Body of pancreas (tissue), 4 donors: ENCODE results near the gene TDP2. TPM values are rescaled to one million over a fixed set of nuclear protein-coding genes. Genes with fewer than 3 reads are reported as not detected.
"Not testable (repeated sequence)": the region's sequence is repeated elsewhere in the genome, so short reads cannot be mapped to it uniquely, and the experiment has no call there.

Experiments used
- ATAC-seq: fragments of 150-250 bp; one replicate; pipeline ENCODE4 v1.9.1; 2016
- DNase-seq, 4 donors: peaks; one replicate each; pipeline ENCODE4 v3.0.0-alpha.2; 2019
- H3K27ac ChIP-seq, 4 donors: fragments of 200-600 bp; sonication (generic); 1 replicate in 3 of 4; 2 replicates in 1 of 4; pipeline versions ENCODE4 v1.5.1 to v1.6.1; 2016 to 2019; ENCODE audit warnings: mild to moderate bottlenecking in 1 of 4, mixed read lengths in 1 of 4, moderate library complexity in 1 of 4
- H3K27me3 ChIP-seq, 2 donors: fragments of 200-600 bp; sonication (generic); one replicate each; pipeline ENCODE4 v1.6.0; 2016; ENCODE audit warnings: mild to moderate bottlenecking in 1 of 2
- H3K36me3 ChIP-seq, 2 donors: fragments of 200-600 bp; sonication (generic); replicated peaks in 1 of 2; 2 replicates each; pipeline ENCODE4 v1.5.1; 2016; ENCODE audit warnings: low read depth in 2 of 2; ENCODE audit not compliant: insufficient read depth in 1 of 2
- H3K4me1 ChIP-seq: fragments of 200-600 bp; sonication (generic); one replicate; pipeline ENCODE4 v1.6.0; 2016
- H3K4me3 ChIP-seq, 2 donors: fragments of 200-600 bp; sonication (generic); 1 replicate in 1 of 2; 2 replicates in 1 of 2; pipeline ENCODE4 v1.5.1; 2016 to 2019
- H3K9me3 ChIP-seq, 3 donors: fragments of 200-600 bp; sonication (generic); 1 replicate in 2 of 3; 2 replicates in 1 of 3; pipeline ENCODE4 v1.5.1; 2016
- CTCF ChIP-seq, 7 experiments: fragments of 450-650 bp in 4 of 7; fragments of 200-600 bp in 3 of 7; sonication (generic) in 3 of 7; IDR thresholded peaks; one replicate each; pipeline ENCODE4 v1.5.1; 2016 to 2019; ENCODE audit warnings: antibody characterized with exemption in 7 of 7
- POLR2A ChIP-seq, 3 donors: fragments of 450-650 bp; IDR thresholded peaks; one replicate each; pipeline ENCODE4 v1.6.1; 2016; ENCODE audit warnings: antibody characterized with exemption in 3 of 3, mild to moderate bottlenecking in 2 of 3
- WGBS, 2 donors: methylation state at CpG; one replicate each; pipeline ENCODE4 v1.1.5; 2017; 5-methylcytosine and 5-hydroxymethylcytosine counted together
- intact Hi-C: fragments of 100-400 bp; cut with DNase I; formaldehyde crosslinking; loops from one replicate; pipeline ENCODE4 v1.15.1; 2023
- total RNA-seq, 2 donors: library from RNA; depleted of rRNA; stranded (reverse); fragments of >200 nt; gene quantifications; one replicate each; pipeline ENCODE4 v1.1.0, GENCODE V29; 2016

TDP2 gene
- total RNA-seq, 2 donors from 2014 or later, result 21.0 to 25.1 TPM

- Histone ChIP-seq H3K4me1 (peaks cover 47% of the 10 kb centered on the region), H3K27ac (no peak overlapping the region), H3K4me3 (no peak overlapping the region), H3K36me3 (peaks cover 0 to 2% of the 10 kb centered on the region in 2 donors), H3K27me3 (no peaks in the 10 kb centered on the region), H3K9me3 (no peaks in the 10 kb centered on the region)
- intact Hi-C loops, result no loop called here
- WGBS, 2 donors, result 76 to 87% methylated on average over 7 of the region's 7 CpGs
- DNase-seq (no peak), ATAC-seq (no peak)
- TF ChIP-seq POLR2A (IDR thresholded peaks at IDR 0.05) (no peak), CTCF (IDR thresholded peaks at IDR 0.05) (no peak)
Measured at GRCh38 chr6:24664046-24664987, 2.4 kb downstream of the TDP2 start.

GRCh38 chr6:24663189-24663588, 3.5 kb downstream of the TDP2 start:
- no peak for ATAC-seq
- intact Hi-C loops, result no loop called here
- WGBS, 2 donors, result 96 to 100% methylated on average over 1 of the region's 1 CpG
- TF ChIP-seq CTCF (IDR thresholded peaks at IDR 0.05), result no peak
- TF ChIP-seq POLR2A (IDR thresholded peaks at IDR 0.05), result no peak
- no peak overlapping the region for H3K4me3 ChIP-seq
- H3K27ac ChIP-seq, result no peak overlapping the region
- no peak for DNase-seq
- no peaks in the 10 kb centered on the region for H3K9me3 ChIP-seq
- H3K4me1 ChIP-seq, result peaks cover 42% of the 10 kb centered on the region
- H3K27me3 ChIP-seq, result no peaks in the 10 kb centered on the region
- H3K36me3 ChIP-seq, result peaks cover 0 to 2% of the 10 kb centered on the region in 2 donors

- ATAC-seq (no peak), DNase-seq (no peak)
- H3K4me1 ChIP-seq, result peaks cover 34% of the 10 kb centered on the region
- WGBS, 2 donors, result 83 to 87% methylated on average over 10 of the region's 10 CpGs
- H3K27me3 ChIP-seq, result no peaks in the 10 kb centered on the region
- intact Hi-C loops, result no loop called here
- no peaks in the 10 kb centered on the region for H3K9me3 ChIP-seq
- TF ChIP-seq CTCF (IDR thresholded peaks at IDR 0.05) (no peak), POLR2A (IDR thresholded peaks at IDR 0.05) (no peak)
- peaks cover 0 to 2% of the 10 kb centered on the region in 2 donors for H3K36me3 ChIP-seq
- H3K27ac ChIP-seq, result no peak overlapping the region
- H3K4me3 ChIP-seq, result no peak overlapping the region
Measured at GRCh38 chr6:24662236-24662635, 4.5 kb downstream of the TDP2 start.

GRCh38 chr6:24661759-24662158, 4.9 kb downstream of the TDP2 start:
- H3K4me3 ChIP-seq, H3K9me3 ChIP-seq, H3K27ac ChIP-seq, H3K27me3 ChIP-seq, ATAC-seq, DNase-seq, H3K36me3 ChIP-seq, intact Hi-C loops: not testable (repeated sequence)
- H3K4me1 ChIP-seq, result peaks cover 34% of the 10 kb centered on the region
- WGBS, 2 donors, result 69 to 72% methylated on average over 5 of the region's 5 CpGs

- DNase-seq (no peak), ATAC-seq (no peak)
- no peaks in the 10 kb centered on the region for H3K9me3 ChIP-seq
- peaks cover 23% of the 10 kb centered on the region for H3K4me1 ChIP-seq
- no peak overlapping the region for H3K4me3 ChIP-seq
- no peak overlapping the region for H3K27ac ChIP-seq
- intact Hi-C loops, result no loop called here
- no peaks in the 10 kb centered on the region for H3K27me3 ChIP-seq
- WGBS, 2 donors, result 81 to 82% methylated on average over 2 of the region's 2 CpGs
- peaks cover 0 to 2% of the 10 kb centered on the region in 2 donors for H3K36me3 ChIP-seq
- no peak for TF ChIP-seq CTCF (IDR thresholded peaks at IDR 0.05)
- TF ChIP-seq POLR2A (IDR thresholded peaks at IDR 0.05), result no peak
Measured at GRCh38 chr6:24660105-24660504, 6.6 kb downstream of the TDP2 start.
